ENCODE measurements around the gene CANX.
"Not testable (repeated sequence)": the region's sequence is repeated elsewhere in the genome, so short reads cannot be mapped to it uniquely, and the experiment has no call there.

DNA sequence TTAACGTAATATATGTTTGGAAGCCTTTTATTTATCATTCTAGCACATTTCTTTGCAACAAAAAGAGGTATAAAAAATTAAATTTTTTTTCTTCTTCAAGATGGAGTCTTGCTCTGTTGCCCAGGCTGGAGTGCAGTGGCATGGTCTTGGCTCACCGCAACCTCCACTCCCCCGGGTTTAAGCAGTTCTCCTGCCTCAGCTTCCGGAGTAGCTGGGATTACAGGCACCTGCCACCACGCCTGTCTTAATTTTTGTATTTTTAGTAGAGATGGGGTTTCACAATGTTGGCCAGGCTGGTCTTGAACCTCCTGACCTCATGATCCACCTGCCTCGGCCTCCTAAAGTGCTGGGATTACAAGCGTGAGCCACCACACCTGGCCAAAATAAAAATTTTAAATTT is 45.3 kb downstream of the CANX start:
- TF ChIP-seq, protein P1, sequence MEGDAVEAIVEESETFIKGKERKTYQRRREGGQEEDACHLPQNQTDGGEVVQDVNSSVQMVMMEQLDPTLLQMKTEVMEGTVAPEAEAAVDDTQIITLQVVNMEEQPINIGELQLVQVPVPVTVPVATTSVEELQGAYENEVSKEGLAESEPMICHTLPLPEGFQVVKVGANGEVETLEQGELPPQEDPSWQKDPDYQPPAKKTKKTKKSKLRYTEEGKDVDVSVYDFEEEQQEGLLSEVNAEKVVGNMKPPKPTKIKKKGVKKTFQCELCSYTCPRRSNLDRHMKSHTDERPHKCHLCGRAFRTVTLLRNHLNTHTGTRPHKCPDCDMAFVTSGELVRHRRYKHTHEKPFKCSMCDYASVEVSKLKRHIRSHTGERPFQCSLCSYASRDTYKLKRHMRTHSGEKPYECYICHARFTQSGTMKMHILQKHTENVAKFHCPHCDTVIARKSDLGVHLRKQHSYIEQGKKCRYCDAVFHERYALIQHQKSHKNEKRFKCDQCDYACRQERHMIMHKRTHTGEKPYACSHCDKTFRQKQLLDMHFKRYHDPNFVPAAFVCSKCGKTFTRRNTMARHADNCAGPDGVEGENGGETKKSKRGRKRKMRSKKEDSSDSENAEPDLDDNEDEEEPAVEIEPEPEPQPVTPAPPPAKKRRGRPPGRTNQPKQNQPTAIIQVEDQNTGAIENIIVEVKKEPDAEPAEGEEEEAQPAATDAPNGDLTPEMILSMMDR (conservative IDR thresholded peaks at IDR 0.05; ENCODE audit: low read length), result not testable (repeated sequence)
- TF ChIP-seq EZH2phosphoT487 (IDR thresholded peaks at IDR 0.05; ENCODE audit: borderline replicate concordance, low read depth, low read length), result not testable (repeated sequence)
